GM19043 (cell line): Measurements from ENCODE around the gene PLAU.
"Not testable (repeated sequence)": the region's sequence is repeated elsewhere in the genome, so short reads cannot be mapped to it uniquely, and the experiment has no call there.

Experiments
- ATAC-seq: cut with Tn5 transposase; IDR thresholded peaks from one replicate; pipeline ENCODE4 v1.9.1; 2021; ENCODE audit warnings: low read depth; ENCODE audit not compliant: unreplicated experiment

Gene PLAU

DNA sequence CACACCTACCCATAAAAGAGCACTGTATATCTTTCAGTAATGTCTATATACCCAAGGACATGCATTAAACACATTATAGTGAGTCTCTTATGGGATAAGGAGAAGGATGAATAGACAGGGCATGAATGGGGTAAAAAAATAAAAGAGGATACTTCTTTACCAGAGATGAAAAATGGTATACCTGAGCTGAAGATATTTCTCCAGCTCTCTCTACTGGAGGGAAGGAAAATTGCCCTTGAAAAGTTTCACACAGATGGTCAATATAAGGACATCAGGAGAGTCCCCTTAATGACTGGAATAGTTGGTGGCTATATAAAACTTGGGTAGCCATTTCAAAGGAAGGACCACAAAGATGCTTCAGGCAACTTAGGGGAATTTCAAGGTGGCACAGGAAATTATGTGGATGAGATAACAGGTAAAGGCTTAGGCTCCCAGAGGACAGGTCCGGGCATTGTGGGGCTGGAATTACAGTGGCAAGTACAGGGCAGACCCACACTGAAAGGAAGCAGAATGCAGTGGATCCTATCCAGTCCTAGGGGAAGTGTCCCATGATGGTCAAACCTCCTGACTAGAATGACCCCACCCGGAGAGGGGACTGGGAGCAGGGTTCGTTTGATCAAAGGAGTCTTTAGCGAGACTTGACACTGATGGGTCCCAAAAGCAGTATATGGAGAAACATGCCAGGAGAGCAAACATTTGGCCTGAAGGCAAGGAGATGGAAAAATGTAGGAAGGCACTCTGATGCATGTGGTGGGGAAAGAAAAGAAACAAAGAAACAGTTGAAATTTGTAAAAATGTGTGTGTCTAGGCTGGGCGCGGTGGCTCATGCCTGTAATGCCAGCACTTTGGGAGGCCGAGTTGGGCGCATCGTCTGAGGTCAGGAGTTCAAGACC is 35.6 kb downstream of the PLAU start:
- no peak for ATAC-seq

DNA sequence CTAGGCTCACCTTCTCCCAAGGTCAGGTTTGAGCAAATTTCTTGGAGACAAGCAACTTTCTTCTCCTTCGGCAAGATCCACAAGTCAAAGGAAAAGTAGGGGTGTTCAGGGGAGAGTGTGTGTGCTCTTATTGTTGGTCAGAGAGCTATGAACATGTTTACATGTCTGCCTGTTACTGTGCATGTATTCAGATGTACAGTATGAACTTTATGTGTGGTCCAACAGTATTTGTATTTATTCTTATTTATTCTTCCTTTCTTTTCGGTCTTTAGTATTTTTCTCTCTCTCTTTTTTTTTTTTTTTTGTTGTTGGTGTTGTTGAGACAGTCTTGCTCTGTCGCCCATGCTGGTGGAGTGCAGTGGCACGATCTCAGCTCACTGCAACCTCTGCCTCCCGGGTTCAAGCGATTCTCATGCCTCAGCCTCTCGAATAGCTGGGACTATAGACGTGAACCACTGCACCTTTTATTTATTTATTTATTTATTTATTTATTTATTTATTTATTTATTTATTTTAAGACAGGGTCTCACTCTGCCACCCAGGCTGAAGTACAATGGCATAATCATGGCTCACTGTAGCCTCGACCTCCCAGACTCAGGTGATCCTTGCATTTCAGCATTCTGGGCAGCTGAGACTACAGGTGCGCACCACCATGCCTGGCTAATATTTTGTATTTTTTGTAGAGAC is 38.2 kb downstream of the PLAU start:
- ATAC-seq: no peak

- ATAC-seq: no peak
These were observed 39.4 kb downstream of the PLAU start for GRCh38 chr10:73950155-73950948.

DNA sequence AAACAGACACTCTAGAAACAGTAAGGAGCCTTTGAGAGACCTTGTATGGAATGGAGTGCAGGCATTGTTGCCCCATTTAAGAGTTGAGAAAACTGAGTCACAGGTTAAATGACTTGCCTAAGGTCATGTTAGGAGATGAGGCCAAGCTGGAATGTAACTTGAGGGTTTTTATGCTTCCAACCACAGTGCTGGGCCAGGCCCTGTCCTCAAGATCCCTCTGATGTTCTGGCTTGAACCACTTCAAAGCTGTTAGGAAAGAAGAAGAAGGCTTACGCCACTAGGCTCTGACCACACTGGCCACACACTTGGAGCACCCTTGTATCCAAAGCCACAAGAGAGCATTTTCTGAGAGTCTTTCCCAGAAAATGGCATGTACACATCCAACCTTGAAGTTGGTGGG is 42.7 kb downstream of the PLAU start:
- no peak for ATAC-seq

DNA sequence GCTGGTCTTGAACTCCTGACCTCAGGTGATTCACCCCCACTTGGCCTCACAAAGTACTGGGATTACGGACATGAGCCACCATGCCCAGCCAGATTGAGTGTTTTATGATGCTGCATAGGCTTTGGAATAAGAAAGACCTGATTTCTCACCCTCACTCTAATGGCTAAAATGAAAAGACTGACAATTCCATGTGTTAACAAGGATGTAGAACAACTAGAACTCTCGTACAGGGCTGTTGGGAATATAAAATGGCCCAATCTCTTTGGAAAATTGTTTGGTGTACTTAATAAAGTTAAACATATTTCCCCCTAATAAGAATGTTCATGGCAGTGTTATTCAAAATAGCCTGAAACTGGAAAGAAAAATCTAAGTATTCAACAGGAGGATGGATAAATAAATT is 43.8 kb downstream of the PLAU start:
- ATAC-seq: no peak

- ATAC-seq: no peak
These were observed 44.8 kb downstream of the PLAU start for GRCh38 chr10:73955719-73956118.

DNA sequence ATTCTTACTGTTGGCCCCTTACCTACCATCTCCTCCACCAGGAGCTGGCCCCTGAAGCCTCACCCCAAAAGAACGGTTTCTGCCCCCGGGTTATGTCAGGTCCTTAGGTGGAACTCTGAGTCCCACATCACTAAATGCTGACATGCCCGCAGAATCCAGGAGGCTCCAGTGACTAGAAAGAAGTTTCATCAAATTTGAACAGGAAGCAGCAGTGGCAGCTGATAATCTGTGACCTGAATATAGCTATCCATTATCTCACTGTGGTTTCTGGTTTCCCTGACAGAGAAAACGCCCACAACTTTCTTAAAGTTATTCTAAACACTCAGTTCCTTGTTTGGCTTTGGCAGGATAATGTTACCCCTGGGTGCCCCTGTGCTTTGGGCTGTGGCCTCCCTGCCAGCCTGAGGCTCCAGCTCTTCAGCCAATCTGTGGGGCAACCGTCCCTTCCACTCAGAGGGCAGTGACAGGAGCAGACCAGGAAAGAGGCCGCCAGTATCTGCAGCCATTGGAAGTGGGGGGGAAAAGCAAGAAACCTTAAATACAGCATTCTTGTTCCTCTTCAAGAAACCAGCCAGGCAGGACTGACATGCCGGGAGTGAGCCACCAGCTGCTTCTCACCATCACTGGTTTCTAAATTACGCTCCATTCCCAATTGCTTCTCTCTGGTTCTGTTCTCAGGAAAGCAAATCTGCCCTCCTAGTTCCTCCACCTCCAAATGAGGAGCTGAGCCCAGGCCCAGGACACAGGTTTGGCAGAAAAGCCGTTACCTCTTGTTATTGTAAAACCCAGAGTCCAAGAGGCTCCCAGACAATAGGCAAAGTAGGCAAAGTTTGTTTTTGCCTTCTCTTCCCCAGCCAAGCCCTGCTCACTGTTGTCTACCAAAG is 45.8 kb downstream of the PLAU start:
- ATAC-seq: peak; percentile 53

DNA sequence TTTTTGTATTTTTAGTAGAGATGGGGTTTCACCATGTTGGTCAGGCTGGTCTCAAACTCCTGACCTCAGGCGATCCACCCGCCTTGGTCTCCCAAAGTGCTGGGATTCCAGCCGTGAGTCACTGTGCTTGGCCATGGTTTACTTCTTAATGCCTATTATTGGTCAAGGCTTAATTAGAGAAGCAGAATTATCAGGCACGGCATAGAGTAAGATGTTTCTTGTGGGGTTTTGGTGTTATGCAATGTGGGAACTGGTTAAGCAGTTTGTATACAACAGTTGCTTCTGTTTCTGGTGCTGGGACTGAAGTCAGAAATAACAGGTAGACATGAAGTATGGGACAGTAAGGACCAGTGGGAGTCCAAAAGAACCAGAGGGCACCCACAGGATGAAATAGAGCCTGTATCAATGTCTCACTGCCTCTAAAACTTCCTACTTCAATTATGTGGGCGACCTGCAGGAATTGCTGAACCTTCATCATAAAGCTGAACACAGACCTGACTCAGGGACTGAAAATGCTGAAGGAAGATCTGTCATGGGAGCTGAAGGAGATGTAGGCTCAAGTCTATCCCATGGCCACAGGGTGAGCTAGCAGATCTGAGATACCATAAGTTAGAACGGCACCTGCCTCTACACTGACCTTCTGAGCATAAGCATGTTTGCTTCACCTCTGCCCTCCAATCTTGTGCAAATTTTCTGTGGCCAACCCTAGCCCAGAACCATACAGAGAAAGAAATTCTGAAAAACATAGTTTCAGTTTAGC is 48.7 kb downstream of the PLAU start:
- ATAC-seq: no peak

GRCh38 chr10:73962386-73962785 is 51.5 kb downstream of the PLAU start:
- ATAC-seq: no peak

GRCh38 chr10:73963533-73963932 is 52.6 kb downstream of the PLAU start:
- ATAC-seq: not testable (repeated sequence)

DNA sequence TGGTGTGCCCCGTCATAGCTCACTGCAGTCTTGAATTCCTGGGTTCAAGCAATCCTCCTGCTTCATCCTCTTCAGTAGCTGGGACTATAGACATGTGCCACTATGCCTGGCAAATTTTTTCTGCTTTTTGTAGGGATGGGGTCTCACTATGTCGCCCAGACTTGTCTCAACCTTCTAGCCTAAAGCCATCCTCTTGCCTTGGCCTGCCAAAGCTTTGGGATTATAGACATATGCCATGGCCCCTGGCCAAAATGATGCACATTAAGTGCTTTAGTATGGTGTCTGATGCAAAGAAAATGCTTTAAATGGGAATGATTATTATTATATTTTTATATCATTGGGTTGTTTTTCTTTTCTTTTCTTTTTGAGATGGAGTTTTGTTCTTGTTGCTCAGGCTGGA is 53.8 kb downstream of the PLAU start:
- no peak for ATAC-seq

GRCh38 chr10:73965267-73965889 is 54.4 kb downstream of the PLAU start:
- ATAC-seq: not testable (repeated sequence)

- no peak for ATAC-seq
These were observed 55.2 kb downstream of the PLAU start for GRCh38 chr10:73965890-73966768.

- ATAC-seq: no peak
These were observed 56.1 kb downstream of the PLAU start for GRCh38 chr10:73967022-73967429.
